Bronchial epithelial cell (primary cell): ENCODE data around the gene SENP1. TPM values are rescaled to one million over a fixed set of nuclear protein-coding genes. Genes with fewer than 3 reads are reported as not detected.

ENCODE experiments used
- DNase-seq: peaks from one replicate; pipeline ENCODE4 v3.0.0-alpha.2; 2010; ENCODE audit warnings: low read depth
- FAIRE-seq: peaks from 2 replicates; lab custom pipeline; 2011; peaks lifted over from hg19 to GRCh38; lab: Jason Lieb, UNC
- H3K27me3 ChIP-seq: 2 replicates; pipeline ENCODE4 v1.5.1; 2011; ENCODE audit warnings: low read length; ENCODE audit not compliant: control insufficient read depth, insufficient read depth
- H3K36me3 ChIP-seq: 2 replicates; pipeline ENCODE4 v1.5.1; 2011; ENCODE audit warnings: low read length; ENCODE audit not compliant: control insufficient read depth, insufficient read depth
- H3K4me3 ChIP-seq: 2 replicates; pipeline ENCODE4 v1.5.1; 2011; ENCODE audit warnings: mild to moderate bottlenecking, low read depth, low read length, control low read depth
- CTCF ChIP-seq: IDR thresholded peaks from 2 replicates; pipeline ENCODE4 v1.5.1; 2011; ENCODE audit warnings: mild to moderate bottlenecking, moderate library complexity, low read length, control low read depth, inconsistent platforms; ENCODE audit not compliant: insufficient read depth, severe bottlenecking
- total RNA-seq: library from RNA; depleted of rRNA; stranded (reverse); fragments of >200 nt; gene quantifications from 2 replicates; pipeline ENCODE4 v1.2.1, GENCODE V29; 2014

SENP1 gene
- total RNA-seq, 1 donor from 2014 or later, result 10.8 TPM

GRCh38 chr12:48016373-48017020 is 89.4 kb downstream of the SENP1 start:
- Histone ChIP-seq H3K4me3 (no peak overlapping the region), H3K36me3 (no peaks in the 10 kb centered on the region), H3K27me3 (peaks cover 14% of the 10 kb centered on the region)
- no peak for FAIRE-seq
- no peak for TF ChIP-seq CTCF
- no peak for DNase-seq

GRCh38 chr12:48015954-48016353 is 89.9 kb downstream of the SENP1 start:
- Histone ChIP-seq H3K36me3 (no peaks in the 10 kb centered on the region), H3K27me3 (peaks cover 16% of the 10 kb centered on the region), H3K4me3 (no peak overlapping the region)
- TF ChIP-seq CTCF, result no peak
- DNase-seq (no peak), FAIRE-seq (no peak)

GRCh38 chr12:48015129-48015528 is 90.8 kb downstream of the SENP1 start:
- FAIRE-seq (no peak), DNase-seq (no peak)
- no peaks in the 10 kb centered on the region for H3K36me3 ChIP-seq
- H3K4me3 ChIP-seq, result no peak overlapping the region
- peaks cover 16% of the 10 kb centered on the region for H3K27me3 ChIP-seq
- TF ChIP-seq CTCF, result no peak

GRCh38 chr12:48013287-48013686 is 92.6 kb downstream of the SENP1 start:
- Histone ChIP-seq H3K27me3 (peaks cover 11% of the 10 kb centered on the region), H3K36me3 (no peaks in the 10 kb centered on the region), H3K4me3 (no peak overlapping the region)
- TF ChIP-seq CTCF, result no peak
- FAIRE-seq (no peak), DNase-seq (no peak)

GRCh38 chr12:48012070-48012469 is 93.8 kb downstream of the SENP1 start:
- no peaks in the 10 kb centered on the region for H3K36me3 ChIP-seq
- H3K27me3 ChIP-seq, result peaks cover 8% of the 10 kb centered on the region
- DNase-seq (no peak), FAIRE-seq (no peak)
- no peak for TF ChIP-seq CTCF
- H3K4me3 ChIP-seq, result no peak overlapping the region
